Effector CD8-positive, alpha-beta T cell (primary cell): ENCODE results near the gene VPS45.
"Not testable (repeated sequence)": the region's sequence is repeated elsewhere in the genome, so short reads cannot be mapped to it uniquely, and the experiment has no call there.

Source experiments
- DNase-seq: peaks from one replicate; lab custom pipeline; 2025; lab: John Stamatoyannopoulos, UW

VPS45 gene

DNA sequence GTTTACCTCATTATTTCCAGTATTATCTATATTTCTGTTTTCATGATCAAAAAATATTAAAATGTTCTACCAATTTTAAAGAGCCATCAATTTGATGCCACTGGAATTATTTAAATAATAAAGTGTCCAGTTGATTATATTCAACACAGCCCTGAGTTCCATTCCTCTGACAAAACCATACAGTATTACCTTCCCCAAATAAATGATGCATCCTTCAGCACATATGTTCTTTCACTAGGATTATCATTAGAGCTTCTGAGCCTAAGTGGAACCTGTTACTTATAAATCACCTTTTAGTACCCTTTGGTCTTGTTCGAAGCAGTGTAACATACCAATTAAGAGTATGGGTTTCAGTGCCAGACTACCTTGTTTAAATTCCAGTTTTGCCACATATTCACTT is 64.8 kb downstream of the VPS45 start:
- no peak for DNase-seq

DNA sequence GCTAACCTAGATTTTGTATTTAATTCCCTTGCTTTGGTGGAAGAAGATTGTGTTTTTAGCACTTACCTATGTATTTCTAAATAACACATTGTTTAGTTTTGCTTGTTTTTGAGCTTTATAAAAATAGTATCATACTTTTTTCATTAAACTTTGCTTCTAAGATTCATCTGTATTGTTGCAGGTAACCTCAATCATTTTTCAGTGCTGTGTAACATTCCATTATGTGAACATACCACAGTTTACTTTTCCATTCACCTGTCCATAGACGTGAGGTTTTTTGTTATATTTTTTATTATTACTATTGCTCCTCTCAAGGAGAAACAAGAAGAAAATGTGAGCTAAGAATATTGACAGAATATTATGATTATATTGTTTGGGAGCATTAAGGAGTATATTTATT is 67.0 kb downstream of the VPS45 start:
- no peak for DNase-seq

DNA sequence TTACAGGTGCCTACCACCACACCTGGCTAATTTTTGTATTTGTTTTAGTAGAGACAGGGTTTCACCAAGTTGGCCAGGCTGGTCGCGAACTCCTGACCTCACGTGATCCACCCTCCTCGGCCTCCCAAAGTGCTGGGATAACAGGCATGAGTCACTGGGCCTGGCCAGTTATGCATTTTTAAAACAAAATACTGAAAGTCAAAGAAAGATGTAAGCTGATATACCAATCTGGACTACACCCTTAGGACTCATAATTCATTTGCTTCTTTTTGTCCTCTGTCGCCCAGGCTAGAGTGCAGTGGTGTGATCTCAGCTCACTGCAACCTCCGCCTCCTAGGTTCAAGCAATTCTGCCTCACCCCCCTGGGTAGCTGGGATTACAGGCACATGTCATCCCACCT is 67.8 kb downstream of the VPS45 start:
- DNase-seq, result not testable (repeated sequence)

DNA sequence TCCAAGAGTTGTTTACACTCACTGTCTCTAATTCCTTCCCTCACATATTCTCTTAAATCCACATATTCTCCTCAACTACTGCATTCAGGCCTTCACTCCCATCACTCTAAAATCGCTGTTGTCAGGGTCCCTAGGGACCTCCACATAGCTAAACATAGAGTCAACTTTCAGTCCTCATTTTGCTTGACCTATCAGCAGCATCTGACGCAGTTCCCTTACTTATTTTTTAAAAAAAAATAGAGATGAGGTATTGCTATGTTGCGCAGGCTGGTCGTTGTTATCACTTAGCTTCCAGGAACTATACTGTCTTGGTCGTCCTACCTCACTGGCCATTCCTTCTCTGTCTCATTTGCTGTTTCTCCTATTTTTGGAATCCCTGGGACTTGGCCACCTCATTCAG is 70.5 kb downstream of the VPS45 start:
- DNase-seq, result no peak

DNA sequence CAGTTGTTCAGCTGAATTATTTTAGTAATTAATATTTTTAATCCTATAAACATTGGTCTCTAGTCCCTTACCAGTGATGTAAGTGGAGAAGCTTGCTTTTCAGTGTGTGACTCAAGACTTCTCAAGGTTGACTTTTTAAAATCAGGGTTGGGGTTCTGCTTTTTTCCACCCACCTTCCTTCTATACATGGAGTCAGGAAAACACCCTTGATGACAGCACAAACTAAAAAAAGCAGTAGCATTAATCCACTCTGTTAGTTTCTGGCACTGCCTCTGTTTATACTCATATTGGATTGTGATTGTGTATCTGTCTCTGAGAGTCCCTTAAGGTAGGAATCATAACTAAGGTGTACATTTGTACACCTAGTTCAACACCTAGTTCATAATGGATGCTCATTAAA is 73.9 kb downstream of the VPS45 start:
- DNase-seq, result no peak

DNA sequence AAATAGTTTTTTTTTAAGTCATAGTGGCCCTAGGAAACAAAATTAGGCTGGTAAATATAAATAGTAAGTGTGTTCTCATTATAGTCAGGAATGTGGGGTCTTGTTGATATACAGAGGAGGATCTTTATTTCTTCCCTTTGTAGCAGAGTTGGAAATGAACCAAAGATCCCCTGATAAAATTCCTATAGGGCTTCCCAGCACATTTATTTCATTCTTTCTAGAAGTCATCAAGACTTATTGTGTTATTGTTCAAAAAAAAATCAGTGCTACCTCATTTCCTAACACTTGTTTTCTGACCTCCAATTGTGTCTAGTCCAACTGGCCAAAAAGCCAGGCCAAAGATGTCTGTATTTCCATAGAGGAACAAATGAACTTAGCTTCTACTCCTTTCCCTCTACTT is 74.5 kb downstream of the VPS45 start:
- no peak for DNase-seq

DNA sequence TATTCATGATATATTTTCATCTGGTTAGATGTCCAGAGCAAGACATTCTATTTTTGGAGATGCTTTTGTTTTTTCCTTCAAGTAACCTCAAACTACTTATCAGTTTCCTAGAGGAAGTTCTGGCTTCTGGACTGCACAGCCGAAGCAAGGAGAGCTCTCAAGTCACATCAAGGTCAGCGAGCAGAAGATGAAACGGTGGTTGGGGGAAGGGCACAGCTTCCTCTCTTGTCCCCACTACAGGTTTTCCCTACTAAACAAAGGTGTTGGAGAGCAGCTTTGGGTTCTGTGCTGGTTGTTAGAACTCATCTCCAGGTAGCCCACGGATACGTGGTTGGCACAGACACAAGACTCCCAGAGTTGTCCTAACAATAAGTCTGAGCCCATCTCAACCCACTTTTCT is 77.0 kb downstream of the VPS45 start:
- no peak for DNase-seq

DNA sequence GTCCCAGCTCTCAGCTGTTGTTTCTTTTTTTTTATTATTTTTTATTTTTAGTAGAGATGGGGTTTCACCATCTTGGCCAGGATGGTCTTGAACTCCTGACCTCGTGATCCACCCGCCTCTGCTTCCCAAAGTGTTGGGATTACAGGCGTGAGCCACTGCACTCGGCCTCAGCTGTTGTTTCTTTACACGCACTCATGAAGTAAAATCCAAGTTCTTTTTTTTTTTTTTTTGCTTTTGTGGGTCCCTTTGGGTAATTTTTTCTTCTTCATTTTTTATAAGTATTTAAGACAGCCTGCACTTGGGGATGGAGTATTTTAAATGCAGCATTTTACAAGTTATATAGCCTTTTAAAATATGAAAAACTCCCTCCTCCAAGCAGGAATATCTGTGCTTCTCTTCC is 78.4 kb downstream of the VPS45 start:
- DNase-seq, result not testable (repeated sequence)

DNA sequence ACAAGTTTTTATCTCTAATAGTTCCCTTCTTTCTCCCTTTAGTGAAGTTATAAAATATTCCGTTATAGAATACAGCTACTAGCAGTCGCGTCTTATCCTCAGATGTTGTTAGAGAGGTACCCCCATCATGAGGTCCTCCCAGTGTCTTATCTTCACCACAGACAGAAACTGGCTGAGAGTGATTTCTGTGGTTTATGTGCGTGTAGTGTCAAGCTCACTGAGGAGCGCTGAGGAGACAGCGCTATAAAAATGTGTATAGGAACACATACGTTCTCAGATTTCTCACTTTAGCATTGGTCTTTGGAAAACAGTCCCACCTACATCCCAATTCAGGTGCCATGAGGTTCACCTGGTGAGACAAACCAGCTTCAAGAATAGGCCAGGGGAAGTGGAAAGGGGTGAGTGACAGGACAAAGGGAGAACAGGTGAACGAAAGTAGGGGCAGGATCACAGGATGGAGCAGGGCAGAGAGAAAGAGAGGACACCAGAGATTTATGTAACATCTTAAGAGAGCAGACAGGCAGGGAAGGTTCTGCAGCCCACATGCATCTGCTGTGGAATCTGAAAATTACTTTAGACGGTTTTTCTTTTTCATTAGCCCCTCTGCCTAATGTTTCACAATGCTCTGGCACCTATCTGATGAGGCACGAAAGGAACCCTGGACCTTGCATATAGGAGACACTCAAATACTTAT is 79.4 kb downstream of the VPS45 start:
- no peak for DNase-seq

DNA sequence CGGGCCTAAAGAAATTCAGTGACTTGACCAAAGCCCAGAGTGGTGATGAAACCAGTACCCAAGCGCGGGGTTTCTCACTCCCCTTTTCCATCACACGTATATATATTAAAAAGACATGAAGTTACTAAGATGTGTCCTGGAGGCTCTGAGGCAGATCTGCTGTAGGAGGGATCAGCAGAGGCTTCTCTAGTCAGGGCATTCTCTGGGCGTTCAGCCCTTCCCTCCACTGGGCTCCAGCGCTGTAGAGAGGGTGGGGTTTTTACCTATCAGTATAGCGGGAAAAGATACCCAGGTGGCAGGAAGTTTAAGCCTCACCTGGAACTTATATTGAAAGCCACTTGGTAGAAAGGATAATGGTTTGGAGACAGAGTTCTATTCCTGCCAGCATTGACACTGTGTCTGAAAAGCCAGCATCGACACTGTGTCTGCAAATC is 81.3 kb downstream of the VPS45 start:
- DNase-seq, result no peak

DNA sequence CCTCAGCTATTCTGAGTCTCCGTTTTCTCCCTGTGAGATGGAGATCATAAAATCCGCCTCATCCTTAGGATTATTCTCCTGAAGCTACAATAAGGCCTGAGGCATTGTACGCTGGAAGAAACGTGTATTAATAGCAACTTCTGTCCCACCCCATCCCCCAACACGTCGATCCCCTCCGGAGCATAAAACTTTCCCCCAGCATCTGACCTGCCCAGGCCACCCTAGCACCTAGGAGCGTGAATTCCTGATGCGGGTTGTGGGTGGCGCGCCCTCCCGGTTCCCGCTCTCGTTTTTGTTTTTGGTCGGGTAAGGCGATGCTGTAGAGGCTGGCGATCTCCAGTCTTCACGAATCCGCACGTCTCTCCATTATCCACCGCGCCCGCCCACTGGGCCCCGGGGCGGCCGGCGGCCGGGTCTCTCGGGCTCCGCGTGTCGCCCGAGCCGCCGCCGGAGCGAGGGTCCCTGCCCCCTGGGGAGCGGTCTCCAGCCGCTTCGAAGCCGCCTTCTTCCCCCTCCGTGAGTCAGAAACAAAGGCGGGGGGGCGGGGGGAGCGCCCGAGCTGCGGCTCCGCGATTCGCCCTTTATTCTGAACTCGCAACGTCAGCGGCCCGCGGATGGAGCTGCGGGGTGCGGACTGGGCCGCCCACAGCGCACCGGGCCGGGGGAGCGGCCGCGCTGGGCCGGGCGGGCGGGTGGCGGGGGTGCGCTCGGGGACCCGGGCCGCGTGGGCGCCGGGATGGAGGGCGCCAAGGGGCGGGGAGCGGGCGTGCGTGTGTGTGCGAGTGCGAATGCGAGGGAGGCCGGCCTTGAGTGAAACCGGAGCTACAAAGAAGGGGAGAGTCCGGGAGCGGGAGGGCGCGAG is 81.9 kb downstream of the VPS45 start, which contains the start of gene PLEKHO1:
PLEKHO1 (plus strand) TSS at position 646 of the 862 bp plus-strand sequence. CDS start 342 bp downstream, outside the sequence.
- peak; percentile 72 for DNase-seq

DNA sequence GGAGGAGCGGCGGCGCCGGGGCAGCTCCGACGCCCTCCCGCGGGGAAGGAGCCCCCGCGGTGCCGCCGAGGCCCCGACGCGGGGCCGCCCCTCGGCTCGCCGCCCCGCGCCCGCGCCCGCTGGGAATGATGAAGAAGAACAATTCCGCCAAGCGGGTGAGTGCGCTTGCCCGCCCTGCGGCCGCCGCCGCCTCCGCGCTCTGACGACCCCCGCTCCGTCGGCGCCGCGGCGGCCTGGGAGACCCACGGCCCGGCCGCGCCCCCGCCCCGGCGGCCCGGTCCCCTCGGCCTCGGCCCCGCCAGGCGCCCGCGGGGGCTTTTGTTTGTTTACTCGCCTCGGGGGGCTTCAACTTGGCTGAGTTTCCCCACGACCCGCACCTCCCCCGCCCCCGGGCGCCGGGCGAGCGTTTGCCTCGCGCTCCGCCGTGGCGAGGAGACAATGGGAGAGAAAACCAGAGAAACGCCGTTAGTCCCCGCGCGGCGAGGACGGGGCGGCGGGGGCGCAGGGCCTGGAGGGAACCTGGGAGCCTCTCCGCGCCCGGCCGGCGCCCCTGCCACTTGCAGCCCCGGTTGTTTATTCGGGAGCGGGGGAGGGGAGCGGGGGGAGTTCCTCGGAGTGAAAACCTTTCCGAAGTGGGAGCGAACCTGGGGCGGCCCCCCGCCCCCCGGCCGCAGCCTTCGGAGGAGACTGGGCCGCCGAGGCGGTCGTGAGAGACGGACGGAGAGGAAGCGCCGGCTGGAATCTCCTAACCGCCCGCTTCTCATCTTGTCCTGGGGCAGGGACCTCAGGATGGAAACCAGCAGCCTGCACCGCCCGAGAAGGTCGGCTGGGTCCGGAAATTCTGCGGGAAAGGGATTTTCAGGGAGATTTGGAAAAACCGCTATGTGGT is 82.8 kb downstream of the VPS45 start:
- peak; percentile 13 for DNase-seq

DNA sequence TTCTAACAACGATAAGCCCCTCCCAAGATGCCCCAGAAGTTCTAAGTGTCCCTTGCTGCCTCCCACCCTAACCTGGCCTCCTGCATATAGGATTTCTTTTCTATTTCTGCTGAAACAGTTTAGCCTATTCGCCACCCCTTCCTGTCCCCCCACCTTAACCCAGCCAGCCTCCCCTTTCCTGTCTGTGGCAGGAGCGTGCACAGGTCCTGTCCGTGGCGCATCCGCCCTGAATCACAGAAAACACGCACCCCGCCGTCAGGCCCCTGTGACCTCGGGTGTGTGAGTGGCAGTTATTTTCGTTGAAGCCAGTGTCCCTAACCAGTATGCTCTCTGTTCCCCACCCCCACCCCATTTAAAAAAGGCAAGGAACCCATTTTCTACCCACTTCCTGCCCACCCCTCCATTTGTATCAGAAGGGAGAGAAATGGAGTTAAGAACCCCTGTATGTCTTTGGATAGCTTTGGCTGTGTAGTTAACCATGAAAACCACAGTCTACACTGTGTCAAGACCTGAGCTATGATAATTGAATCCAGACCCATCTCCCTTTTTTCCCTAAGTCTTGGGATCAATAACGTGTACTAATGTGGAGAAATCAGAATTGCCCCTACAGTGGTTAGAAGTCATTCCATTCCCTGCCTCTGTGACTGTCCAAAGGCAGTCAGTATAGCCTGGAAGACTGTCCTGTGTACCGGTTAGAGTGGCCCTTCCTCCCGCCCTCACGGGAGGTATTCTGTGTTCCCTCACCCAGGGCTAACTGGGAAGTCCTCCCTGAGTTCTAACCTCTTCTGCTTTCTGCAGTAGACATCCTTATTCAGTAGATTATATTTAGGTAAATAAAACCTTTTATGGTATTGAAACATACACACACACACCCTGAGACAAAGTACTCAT is 84.0 kb downstream of the VPS45 start:
- peak; percentile 27 for DNase-seq

DNA sequence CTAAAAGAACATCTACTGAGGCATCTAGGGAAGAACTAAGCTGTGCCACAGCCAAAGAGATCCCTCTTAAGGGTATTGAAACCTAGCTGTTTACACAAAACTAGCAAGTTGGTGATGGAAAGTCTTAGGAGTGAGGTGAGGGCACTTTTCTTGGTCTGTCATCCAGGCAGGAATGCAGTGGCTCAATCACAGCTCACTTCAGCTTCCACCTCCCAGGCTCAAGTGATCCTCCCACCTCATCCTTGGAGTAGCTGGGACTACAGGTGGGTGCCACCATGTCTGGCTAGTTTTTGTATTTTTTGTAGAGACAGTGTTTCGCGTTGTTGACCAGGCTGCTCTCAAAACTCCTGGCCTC is 84.6 kb downstream of the VPS45 start:
- no peak for DNase-seq

DNA sequence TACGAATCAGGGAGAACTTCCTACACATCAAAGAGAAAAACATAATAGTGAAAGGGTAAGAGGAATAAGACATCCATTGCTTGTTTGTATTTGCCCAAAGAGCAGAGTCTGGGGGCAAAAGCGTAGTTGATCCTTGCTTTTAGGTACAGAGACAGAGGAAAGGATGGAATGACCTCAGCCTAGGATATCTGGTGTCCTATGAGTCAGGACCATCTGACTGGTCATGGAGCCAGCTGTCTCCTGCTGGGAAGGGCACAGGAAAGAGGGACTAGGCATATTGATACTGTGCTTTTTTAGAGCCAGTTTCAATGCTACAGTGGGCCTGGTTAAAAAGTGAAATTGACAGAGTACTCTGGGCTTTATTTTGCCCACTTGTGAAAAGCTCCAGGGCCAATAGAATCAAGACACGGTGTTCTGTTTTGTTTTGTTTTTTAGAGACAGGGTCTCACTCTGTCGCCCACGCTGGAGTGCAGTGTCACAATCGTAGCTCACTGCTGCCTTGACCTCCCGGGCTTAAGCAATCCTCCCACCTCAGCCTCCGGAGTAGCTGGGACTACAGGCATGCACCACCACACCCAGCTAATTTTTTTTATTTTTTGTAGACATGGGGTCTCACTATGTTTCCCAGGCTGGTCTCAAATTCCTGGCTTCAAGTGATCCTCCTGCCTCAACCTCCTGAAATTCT is 85.3 kb downstream of the VPS45 start:
- no peak for DNase-seq

DNA sequence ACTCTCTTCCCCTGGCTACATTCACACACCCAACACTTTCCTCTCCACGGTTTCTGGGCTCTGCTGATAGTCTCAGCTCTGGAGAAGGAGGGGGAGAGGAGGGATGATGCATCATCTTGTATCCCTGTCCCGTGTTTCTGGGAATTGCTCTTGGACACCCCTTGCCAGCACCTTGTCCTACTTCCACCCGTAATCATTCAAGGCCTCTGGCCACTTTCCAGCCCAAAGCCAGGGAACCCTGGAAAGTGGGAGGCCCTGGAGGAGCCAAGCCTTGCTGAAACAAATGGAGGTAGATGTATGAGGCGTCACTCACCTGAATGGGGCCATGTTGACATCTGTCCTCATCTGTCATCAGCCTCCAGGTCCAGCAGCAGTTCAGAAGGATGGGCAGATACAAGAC is 86.6 kb downstream of the VPS45 start:
- DNase-seq, result no peak

DNA sequence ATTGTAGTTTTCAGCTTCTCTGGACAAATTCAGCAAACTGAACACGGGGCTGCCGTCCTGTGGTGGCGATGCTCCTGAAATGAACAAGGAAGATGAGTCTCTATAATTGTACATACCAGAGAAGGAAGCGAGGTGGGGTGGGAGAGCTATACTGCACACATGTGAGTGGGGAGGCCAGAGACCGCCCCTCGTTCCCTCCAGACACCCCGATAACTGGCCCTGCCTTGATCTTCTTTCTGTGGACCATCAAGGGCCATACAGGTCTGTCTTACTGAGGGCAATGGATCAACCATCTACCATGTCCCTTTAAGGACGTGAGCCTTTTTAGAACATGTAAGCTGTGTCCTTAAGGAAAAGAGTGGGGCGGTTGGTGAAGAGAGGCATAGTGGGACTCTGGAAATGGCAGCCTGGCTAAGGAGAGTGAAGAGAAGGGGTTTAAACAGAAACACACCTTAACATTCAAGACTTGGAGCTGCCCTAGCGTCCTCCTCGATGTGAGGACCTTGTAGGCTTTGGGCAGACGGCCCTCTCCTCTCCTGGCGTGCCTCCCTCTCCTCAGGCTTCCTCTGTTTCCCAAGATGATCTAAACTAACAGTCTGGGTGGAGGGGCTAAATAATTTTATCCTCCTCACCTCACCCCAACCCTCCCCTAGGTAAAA is 88.0 kb downstream of the VPS45 start:
- no peak for DNase-seq

DNA sequence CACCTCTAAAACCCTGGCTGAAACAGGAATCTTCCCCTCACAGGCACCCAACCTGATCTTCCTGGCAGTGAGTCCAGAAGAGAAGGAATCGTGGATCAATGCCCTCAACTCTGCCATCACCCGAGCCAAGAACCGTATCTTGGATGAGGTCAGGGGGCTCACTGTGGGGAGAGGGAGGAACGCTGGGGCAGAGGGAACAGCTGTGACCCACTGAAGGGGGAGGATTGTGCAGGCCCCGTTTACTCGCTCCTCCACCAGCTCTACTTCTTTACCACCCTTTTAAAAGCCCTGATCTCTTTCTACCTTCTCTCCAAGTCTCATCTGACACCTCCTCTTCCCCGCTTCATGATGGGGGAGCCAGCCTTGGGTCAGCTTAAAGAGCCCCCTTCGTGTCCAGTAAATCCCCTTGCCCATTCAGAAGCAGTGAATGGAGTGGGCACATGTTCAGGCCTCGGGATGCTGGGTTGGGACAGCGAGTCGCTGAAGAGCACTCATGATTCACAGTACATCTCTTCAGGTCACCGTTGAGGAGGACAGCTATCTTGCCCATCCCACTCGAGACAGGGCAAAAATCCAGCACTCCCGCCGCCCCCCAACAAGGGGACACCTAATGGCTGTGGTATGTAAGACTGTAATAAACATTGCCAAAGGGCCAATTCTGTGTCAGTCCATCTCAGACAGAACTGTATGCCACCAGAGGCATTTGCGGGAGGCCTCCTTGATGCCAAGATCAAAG is 89.5 kb downstream of the VPS45 start:
- no peak for DNase-seq

DNA sequence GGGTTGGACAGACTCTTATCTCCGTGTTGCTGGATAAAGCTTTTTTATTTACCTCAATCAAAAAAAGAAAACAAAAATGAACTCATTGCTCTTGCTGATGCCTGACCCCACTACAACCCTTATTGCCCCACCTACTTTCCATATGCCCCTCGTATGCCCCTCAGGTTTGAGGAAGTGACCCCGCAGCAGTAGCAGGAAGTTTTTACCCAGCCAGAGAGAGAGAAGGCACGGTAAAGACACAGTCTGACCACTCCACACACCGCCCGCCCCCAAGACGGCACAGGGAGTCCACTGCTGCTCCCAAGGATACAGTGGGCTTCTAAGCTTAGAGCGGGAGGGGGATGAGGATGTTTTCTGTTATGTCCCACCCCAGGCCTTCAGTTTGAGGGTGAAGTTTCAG is 92.0 kb downstream of the VPS45 start:
- no peak for DNase-seq
